K562 (cell line): ENCODE measurements around the gene KCNJ9. TPM values are rescaled to one million over a fixed set of nuclear protein-coding genes. Genes with fewer than 3 reads are reported as not detected.

Experiments
- ARID1B ChIP-seq: fragments of 450-650 bp; IDR thresholded peaks from 2 replicates; pipeline ENCODE4 v1.6.1; 2016; ENCODE audit warnings: antibody characterized with exemption, mild to moderate bottlenecking, inconsistent platforms
- CBFB ChIP-seq: sonication (generic); formaldehyde crosslinking; IDR thresholded peaks from 2 replicates; pipeline ENCODE4 v1.4.0; 2020; ENCODE audit warnings: mild to moderate bottlenecking, missing genetic modification reagents
- CBX2 ChIP-seq: fragments of 200-600 bp; sonication (generic); IDR thresholded peaks from one replicate; pipeline ENCODE4 v1.6.1; 2012; ENCODE audit warnings: mild to moderate bottlenecking, low read length, inconsistent platforms; ENCODE audit not compliant: insufficient read depth, poor library complexity, severe bottlenecking
- CREM ChIP-seq: IDR thresholded peaks from 2 replicates; pipeline ENCODE4 v1.6.1; 2014; ENCODE audit warnings: antibody characterized with exemption, low read depth
- MAFK ChIP-seq: IDR thresholded peaks from 2 replicates; pipeline ENCODE4 v1.6.1; 2011; ENCODE audit warnings: low read length, improper control_type of control experiment
- MAX ChIP-seq: sonication (generic); formaldehyde crosslinking; IDR thresholded peaks from 2 replicates; pipeline ENCODE4 v1.9.0; 2022; ENCODE audit warnings: mild to moderate bottlenecking, missing genetic modification reagents
- REST ChIP-seq, 2 experiments: fragments of 450-650 bp; formaldehyde crosslinking in 1 of 2; IDR thresholded peaks; 2 replicates each; pipeline versions ENCODE4 v1.4.0 to v1.6.1; 2014 to 2020; ENCODE audit warnings: mild to moderate bottlenecking in 2 of 2, borderline replicate concordance in 1 of 2, low read depth in 1 of 2
- SMARCE1 ChIP-seq: fragments of 450-650 bp; IDR thresholded peaks from 2 replicates; pipeline ENCODE4 v1.7.1; 2016; ENCODE audit warnings: mild to moderate bottlenecking
- ZBTB34 ChIP-seq: fragments of 250-450 bp; sonication (Bioruptor Pico); IDR thresholded peaks from 2 replicates; pipeline ENCODE4 v1.8.0; 2021; ENCODE audit warnings: mild to moderate bottlenecking, moderate library complexity
- ZNF518B ChIP-seq: fragments of 250-450 bp; sonication (Bioruptor Pico); IDR thresholded peaks from 2 replicates; pipeline ENCODE4 v1.5.0; 2021; ENCODE audit warnings: mild to moderate bottlenecking, moderate library complexity
- ZNF75A ChIP-seq: fragments of 450-650 bp; formaldehyde crosslinking; IDR thresholded peaks from 2 replicates; pipeline ENCODE4 v1.4.0; 2020; ENCODE audit warnings: mild to moderate bottlenecking
- polyA plus RNA-seq, 8 experiments: library from polyadenylated mRNA; depleted of rRNA in 4 of 8; stranded (reverse) in 5 of 8; unstranded in 3 of 8; fragments of >200 nt; fragmentation: Nextera tagmentation in 2 of 8; fragmentation: Illumina TruSeq in 1 of 8; extraction: Ambion mirVana in 2 of 8; extraction: Trizol in 1 of 8; gene quantifications; 2 replicates each; pipeline versions ENCODE4 v1.2.1 to v1.2.3, GENCODE V29; 2011 to 2014; ENCODE audit warnings: inconsistent platforms in 1 of 8, missing spikeins in 1 of 8
- total RNA-seq, 7 experiments: library from RNA; depleted of rRNA in 6 of 7; stranded (reverse); fragments of >200 nt in 6 of 7; fragmentation: Illumina TruSeq in 2 of 7; extraction: Trizol in 2 of 7; gene quantifications; 2 replicates each; pipeline versions ENCODE4 v1.2.1 to v1.2.3, GENCODE V29; 2011 to 2021; ENCODE audit warnings: low replicate concordance in 1 of 7

The KCNJ9 gene
- total and polyA plus RNA-seq, 9 of the 15 experiments (the other 6 are each of a cell fraction or from before 2014, with no cell fraction given), result not detected

- TF ChIP-seq ZNF518B (CRISPR knock-in tag) (no peak), REST (IDR thresholded peaks at IDR 0.05; ENCODE audit: borderline replicate concordance) (peak; percentile 32), REST (CRISPR knock-in tag; IDR thresholded peaks at IDR 0.05; ENCODE audit: low read depth) (no peak), MAFK (0 out of 2 replicates have a peak, but pooled peaks have one; percentile 3), CREM (peak; percentile 71), ZBTB34 (no peak), SMARCE1 (peak; percentile 96), CBFB (CRISPR knock-in tag) (peak; percentile 99), CBX2 (no peak), ARID1B (peak; percentile 99), MAX (CRISPR knock-in tag) (peak; percentile 80), ZNF75A (CRISPR knock-in tag) (no peak)
Measured at GRCh38 chr1:160046494-160047110, 34.7 kb upstream of the KCNJ9 start (continued).
